Upper lobe of left lung (tissue), 4 donors: ENCODE results near the gene SMCHD1.

Experiments used
- EP300 ChIP-seq, 4 donors: sonication (generic); formaldehyde crosslinking; IDR thresholded peaks; one replicate each; pipeline ENCODE4 v1.5.1; 2017; ENCODE audit warnings: antibody characterized with exemption in 4 of 4, control low read depth in 2 of 4
- POLR2A ChIP-seq, 4 donors: fragments of 450-650 bp; IDR thresholded peaks; one replicate each; pipeline ENCODE4 v1.5.1; 2016 to 2017; ENCODE audit warnings: antibody characterized with exemption in 4 of 4, mild to moderate bottlenecking in 2 of 4

- TF ChIP-seq EP300 (IDR thresholded peaks at IDR 0.05): no peak
- no peak for TF ChIP-seq POLR2A (IDR thresholded peaks at IDR 0.05)
Observed at GRCh38 chr18:2654169-2654927, 1.2 kb upstream of the SMCHD1 start.
